ENCODE data around the gene TMEM271. TPM values are rescaled to one million over a fixed set of nuclear protein-coding genes. Genes with fewer than 3 reads are reported as not detected.

TMEM271 gene
- total RNA-seq, 2 experiments from 2014 or later: not detected

DNA sequence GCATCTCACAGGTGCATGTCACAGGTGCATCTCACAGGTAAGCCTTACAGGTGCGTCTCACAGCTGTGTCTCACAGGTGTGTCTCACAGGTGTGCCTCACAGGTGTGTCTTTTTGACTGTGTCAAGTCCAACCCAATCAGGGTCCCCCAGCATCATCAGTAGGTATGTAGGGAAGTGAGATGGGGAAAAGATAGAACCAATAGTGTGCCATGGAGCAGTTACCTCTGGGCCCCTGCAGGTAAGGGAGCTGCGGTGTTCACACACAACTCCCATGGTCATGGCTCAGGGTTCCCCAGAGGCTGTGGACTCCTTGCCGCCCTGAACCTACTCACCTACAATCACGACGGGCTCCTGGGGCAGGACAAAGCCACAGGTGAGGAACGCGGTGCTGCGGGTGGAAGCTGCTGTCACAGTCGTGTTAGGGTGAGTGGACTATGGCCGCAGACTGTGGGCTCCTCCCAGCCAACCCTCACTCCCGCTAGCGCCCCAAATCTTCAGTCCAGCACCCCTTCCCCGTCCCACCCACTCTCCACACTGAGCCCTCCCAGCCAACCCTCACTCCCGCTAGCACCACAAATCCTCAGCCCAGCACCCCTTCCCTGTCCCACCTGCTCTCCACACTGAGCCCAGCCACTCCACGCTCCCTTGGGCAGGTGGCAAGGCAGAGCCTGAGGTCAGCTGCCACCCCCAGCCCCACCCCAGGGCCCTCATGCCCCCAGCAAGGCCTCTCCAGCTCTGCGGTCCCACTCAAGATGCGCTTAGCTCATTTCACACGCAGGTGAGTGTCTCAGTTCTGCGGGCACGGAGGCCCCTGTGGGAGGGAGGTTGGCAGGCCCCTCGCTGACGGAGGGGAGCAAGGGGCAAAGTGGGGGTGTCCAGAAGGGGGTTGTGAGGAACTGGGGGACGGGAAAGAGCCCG lies 47.2 kb upstream of the TMEM271 start:
- Mint-ChIP-seq H3K27ac (no peak overlapping the region), H3K9me3 (peaks cover 2% of the 10 kb centered on the region), H3K27me3 (peaks cover 10% of the 10 kb centered on the region), H3K36me3 (ENCODE audit: low read depth) (no peaks in the 10 kb centered on the region), H3K4me3 (no peak overlapping the region), H3K4me1 (ENCODE audit: low read depth) (no peaks in the 10 kb centered on the region)
- intact Hi-C loops (cut with micrococcal nuclease): no loop called here
- ChIA-PET CTCF (no interaction called here), POLR2A (no interaction called here)
- DNase-seq: no peak
- TF ChIP-seq, protein P1, sequence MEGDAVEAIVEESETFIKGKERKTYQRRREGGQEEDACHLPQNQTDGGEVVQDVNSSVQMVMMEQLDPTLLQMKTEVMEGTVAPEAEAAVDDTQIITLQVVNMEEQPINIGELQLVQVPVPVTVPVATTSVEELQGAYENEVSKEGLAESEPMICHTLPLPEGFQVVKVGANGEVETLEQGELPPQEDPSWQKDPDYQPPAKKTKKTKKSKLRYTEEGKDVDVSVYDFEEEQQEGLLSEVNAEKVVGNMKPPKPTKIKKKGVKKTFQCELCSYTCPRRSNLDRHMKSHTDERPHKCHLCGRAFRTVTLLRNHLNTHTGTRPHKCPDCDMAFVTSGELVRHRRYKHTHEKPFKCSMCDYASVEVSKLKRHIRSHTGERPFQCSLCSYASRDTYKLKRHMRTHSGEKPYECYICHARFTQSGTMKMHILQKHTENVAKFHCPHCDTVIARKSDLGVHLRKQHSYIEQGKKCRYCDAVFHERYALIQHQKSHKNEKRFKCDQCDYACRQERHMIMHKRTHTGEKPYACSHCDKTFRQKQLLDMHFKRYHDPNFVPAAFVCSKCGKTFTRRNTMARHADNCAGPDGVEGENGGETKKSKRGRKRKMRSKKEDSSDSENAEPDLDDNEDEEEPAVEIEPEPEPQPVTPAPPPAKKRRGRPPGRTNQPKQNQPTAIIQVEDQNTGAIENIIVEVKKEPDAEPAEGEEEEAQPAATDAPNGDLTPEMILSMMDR (IDR thresholded peaks at IDR 0.05): no peak
- no peak for ATAC-seq

GRCh38 chr4:622071-622995 lies 46.2 kb upstream of the TMEM271 start:
- Mint-ChIP-seq H3K36me3 (ENCODE audit: low read depth) (no peaks in the 10 kb centered on the region), H3K27me3 (peaks cover 13% of the 10 kb centered on the region), H3K9me3 (peaks cover 2% of the 10 kb centered on the region), H3K4me1 (ENCODE audit: low read depth) (no peaks in the 10 kb centered on the region), H3K4me3 (no peak overlapping the region), H3K27ac (no peak overlapping the region)
- TF ChIP-seq, protein P1 (IDR thresholded peaks at IDR 0.05): no peak
- ChIA-PET POLR2A (interaction anchor here (0.6 kb wide), 1 partner anchor 42 kb away, joined by 3 read pairs; no protein-coding TSS in a partner anchor), CTCF (interaction anchor here (0.8 kb wide), 1 partner anchor 21 kb away, joined by 3 read pairs; no protein-coding TSS in a partner anchor)
- ATAC-seq: no peak
- intact Hi-C loops (cut with micrococcal nuclease): no loop called here
- no peak for DNase-seq

DNA sequence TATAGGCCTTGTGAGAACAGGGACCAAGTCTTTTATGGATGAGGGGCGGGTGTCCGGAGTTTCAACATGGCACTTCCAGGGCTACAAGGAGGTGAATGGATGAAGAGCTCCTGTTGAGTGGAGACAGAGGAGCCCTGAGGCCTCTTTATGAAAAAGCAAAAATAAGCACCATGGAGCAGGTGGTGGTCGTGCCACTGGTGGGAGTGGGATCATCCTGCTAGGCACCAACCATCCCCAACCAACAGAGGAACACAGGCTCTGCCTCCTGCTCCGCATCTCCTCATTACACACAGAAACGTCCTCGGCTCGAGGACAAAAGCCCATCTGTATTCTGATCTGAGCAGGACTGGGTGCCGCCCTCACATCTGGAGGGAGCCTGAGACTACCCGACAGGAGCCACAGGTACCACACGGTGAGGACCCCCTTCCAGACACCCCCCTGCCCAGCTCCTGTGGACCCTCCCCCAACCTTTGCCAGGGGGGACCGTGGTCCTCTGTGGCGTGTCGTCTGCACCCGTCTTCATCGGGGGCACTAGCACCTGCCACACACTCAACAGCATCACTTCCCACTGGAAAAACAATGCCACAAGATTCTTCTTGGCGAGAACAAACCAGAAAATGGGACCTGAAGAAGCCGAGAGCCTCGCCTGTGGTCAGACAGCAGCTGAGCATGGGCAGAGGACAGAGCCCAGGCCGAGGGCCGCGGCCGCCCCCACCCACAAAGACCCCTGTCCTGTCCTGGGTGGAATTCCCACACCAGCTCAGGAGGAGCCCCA lies 45.4 kb upstream of the TMEM271 start:
- ATAC-seq: no peak
- POLR2A ChIA-PET: no interaction called here
- CTCF ChIA-PET: interaction anchor here (0.8 kb wide), 1 partner anchor 20 kb away, joined by 3 read pairs; no protein-coding TSS in a partner anchor
- no peak overlapping the region for H3K4me3 Mint-ChIP-seq
- H3K36me3 Mint-ChIP-seq (ENCODE audit: low read depth): no peaks in the 10 kb centered on the region
- no peaks in the 10 kb centered on the region for H3K4me1 Mint-ChIP-seq (ENCODE audit: low read depth)
- intact Hi-C loops (cut with micrococcal nuclease): no loop called here
- peaks cover 2% of the 10 kb centered on the region for H3K9me3 Mint-ChIP-seq
- no peak overlapping the region for H3K27ac Mint-ChIP-seq
- peaks cover 13% of the 10 kb centered on the region for H3K27me3 Mint-ChIP-seq
- DNase-seq: no peak
- TF ChIP-seq, protein P1 (IDR thresholded peaks at IDR 0.05): no peak

- no peaks in the 10 kb centered on the region for H3K4me1 Mint-ChIP-seq (ENCODE audit: low read depth)
Observed at GRCh38 chr4:620851-621261, 44.8 kb upstream of the TMEM271 start.

More at GRCh38 chr4:620851-621261, 44.8 kb upstream of the TMEM271 start:
- Mint-ChIP-seq H3K27ac (no peak overlapping the region), H3K4me3 (no peak overlapping the region), H3K27me3 (peaks cover 13% of the 10 kb centered on the region), H3K36me3 (ENCODE audit: low read depth) (no peaks in the 10 kb centered on the region), H3K9me3 (peaks cover 2% of the 10 kb centered on the region)
- TF ChIP-seq, protein P1 (IDR thresholded peaks at IDR 0.05): no peak
- no peak for DNase-seq
- POLR2A ChIA-PET: no interaction called here
- intact Hi-C loops (cut with micrococcal nuclease): no loop called here
- ATAC-seq: no peak
- CTCF ChIA-PET: no interaction called here
